MCF 10A (cell line): ENCODE measurements around the gene STXBP1. TPM values are rescaled to one million over a fixed set of nuclear protein-coding genes. Genes with fewer than 3 reads are reported as not detected.
A peak's percentile ranks its signal among the peaks of the same experiment; 100 is the strongest.

Experiments
- BruUV-seq: library from RNA; stranded (reverse); fragments of 400-500 nt; replicated peaks from 2 replicates; lab custom pipeline; 2021; lab: Mats Ljungman, UMichigan
- CTCF ChIA-PET: fragments of 300-600 bp; sonication (Branson Sonifier 250); formaldehyde crosslinking; extraction: SDS; loops from one replicate; lab custom pipeline; 2021; ENCODE audit warnings: antibody characterized with exemption, inconsistent platforms; lab: Yijun Ruan, JAX
- POLR2A ChIA-PET: fragments of 300-600, 350-650 bp; sonication (Branson Sonifier 250); formaldehyde crosslinking; extraction: SDS; loops from one replicate; lab custom pipeline; 2020; ENCODE audit warnings: antibody characterized with exemption, inconsistent platforms; lab: Yijun Ruan, JAX
- DNase-seq: peaks from one replicate; pipeline ENCODE4 v3.0.0-alpha.2; 2018; ENCODE audit not compliant: unreplicated experiment
- H3K27ac Mint-ChIP-seq: one replicate; pipeline ENCODE4 v1.8.0; 2022; ENCODE audit warnings: mild to moderate bottlenecking, low read depth, mixed read lengths; ENCODE audit not compliant: unreplicated experiment
- H3K27me3 Mint-ChIP-seq: one replicate; pipeline ENCODE4 v1.8.0; 2022; ENCODE audit warnings: mixed read lengths; ENCODE audit not compliant: insufficient read depth, unreplicated experiment
- H3K36me3 Mint-ChIP-seq: one replicate; pipeline ENCODE4 v1.8.0; 2022; ENCODE audit warnings: mild to moderate bottlenecking, moderate library complexity, mixed read lengths; ENCODE audit not compliant: insufficient read depth, unreplicated experiment
- H3K4me1 Mint-ChIP-seq: one replicate; pipeline ENCODE4 v1.8.0; 2022; ENCODE audit warnings: mixed read lengths; ENCODE audit not compliant: insufficient read depth, unreplicated experiment
- H3K4me3 Mint-ChIP-seq: one replicate; pipeline ENCODE4 v1.8.0; 2022; ENCODE audit warnings: mild to moderate bottlenecking, moderate library complexity, mixed read lengths; ENCODE audit not compliant: unreplicated experiment
- H3K9me3 Mint-ChIP-seq: one replicate; pipeline ENCODE4 v1.8.0; 2022; ENCODE audit warnings: mixed read lengths; ENCODE audit not compliant: unreplicated experiment
- CTCF ChIP-seq: fragments of 200-600 bp; IDR thresholded peaks from one replicate; pipeline ENCODE4 v1.8.0; 2022; ENCODE audit warnings: antibody characterized with exemption, mild to moderate bottlenecking; ENCODE audit not compliant: unreplicated experiment
- intact Hi-C: fragments of 100-400 bp; cut with micrococcal nuclease; formaldehyde crosslinking; loops from 2 replicates; pipeline ENCODE4 v1.14.1; 2022
- total RNA-seq: library from RNA; stranded (reverse); gene quantifications from 2 replicates; pipeline ENCODE4 v1.2.3, GENCODE V29; 2022

The STXBP1 gene
- total RNA-seq, 1 experiment from 2014 or later: 20.0 TPM

- DNase-seq: no peak
- no TSS peak for BruUV-seq
- intact Hi-C loops: loop anchor here (5.0 kb wide), 1 partner anchor 229 kb away; no protein-coding TSS in a partner anchor
These were observed 118.8 kb downstream of the STXBP1 start for GRCh38 chr9:127730799-127731410.

GRCh38 chr9:127731938-127732337 lies 119.9 kb downstream of the STXBP1 start:
- ChIA-PET POLR2A (no interaction called here), CTCF (interaction anchor here (0.8 kb wide), 1 partner anchor 142 kb away, joined by 4 read pairs; no protein-coding TSS in a partner anchor)
- no peaks in the 10 kb centered on the region for H3K4me1 Mint-ChIP-seq
- BruUV-seq: no TSS peak
- H3K4me3 Mint-ChIP-seq: no peak overlapping the region
- H3K27ac Mint-ChIP-seq: no peak overlapping the region
- H3K9me3 Mint-ChIP-seq: no peaks in the 10 kb centered on the region
- peaks cover 6% of the 10 kb centered on the region for H3K36me3 Mint-ChIP-seq
- TF ChIP-seq CTCF: no peak
- DNase-seq: no peak
- intact Hi-C loops: loop anchor here (5.0 kb wide), 1 partner anchor 230 kb away; no protein-coding TSS in a partner anchor
- H3K27me3 Mint-ChIP-seq: no peaks in the 10 kb centered on the region

More at GRCh38 chr9:127730799-127731410, 118.8 kb downstream of the STXBP1 start:
- TF ChIP-seq CTCF: no peak
- Mint-ChIP-seq H3K36me3 (peaks cover 6% of the 10 kb centered on the region), H3K4me3 (no peak overlapping the region), H3K9me3 (no peaks in the 10 kb centered on the region), H3K27ac (no peak overlapping the region), H3K27me3 (no peaks in the 10 kb centered on the region), H3K4me1 (no peaks in the 10 kb centered on the region)
- POLR2A ChIA-PET: no interaction called here
- CTCF ChIA-PET: interaction anchor here (0.8 to 1.0 kb wide), 2 partner anchors 42 to 141 kb away, joined by 4 read pairs; no protein-coding TSS in a partner anchor

GRCh38 chr9:127732444-127732843 lies 120.4 kb downstream of the STXBP1 start:
- no peaks in the 10 kb centered on the region for H3K9me3 Mint-ChIP-seq
- no peak overlapping the region for H3K4me3 Mint-ChIP-seq
- H3K27me3 Mint-ChIP-seq: no peaks in the 10 kb centered on the region
- ChIA-PET POLR2A (interaction anchor here (0.8 kb wide), 1 partner anchor 142 kb away, joined by 3 read pairs; no protein-coding TSS in a partner anchor), CTCF (interaction anchor here (0.7 to 4.2 kb wide), 2 partner anchors 9 to 142 kb away, joined by 3 to 53 read pairs; no protein-coding TSS in a partner anchor)
- no TSS peak for BruUV-seq
- no peaks in the 10 kb centered on the region for H3K4me1 Mint-ChIP-seq
- TF ChIP-seq CTCF: no peak
- H3K36me3 Mint-ChIP-seq: peaks cover 6% of the 10 kb centered on the region
- DNase-seq: no peak
- no peak overlapping the region for H3K27ac Mint-ChIP-seq
- intact Hi-C loops: loop anchor here (5.0 kb wide), 1 partner anchor 230 kb away; no protein-coding TSS in a partner anchor

- H3K27me3 Mint-ChIP-seq: no peaks in the 10 kb centered on the region
- no peak for DNase-seq
- H3K27ac Mint-ChIP-seq: no peak overlapping the region
- H3K9me3 Mint-ChIP-seq: no peaks in the 10 kb centered on the region
- H3K4me3 Mint-ChIP-seq: no peak overlapping the region
- ChIA-PET CTCF (interaction anchor here (1.6 to 4.2 kb wide), 4 partner anchors 127 to 143 kb away, joined by 7 to 53 read pairs (median 12); no protein-coding TSS in a partner anchor), POLR2A (interaction anchor here (0.8 to 1.3 kb wide), 3 partner anchors 111 to 143 kb away, joined by 3 read pairs; no protein-coding TSS in a partner anchor)
- TSS peak; percentile 37 for BruUV-seq
- no peaks in the 10 kb centered on the region for H3K4me1 Mint-ChIP-seq
- intact Hi-C loops: loop anchor here (1.0 to 5.0 kb wide), 3 partner anchors 26 to 231 kb away; no protein-coding TSS in a partner anchor
- TF ChIP-seq CTCF: no peak
- peaks cover 6% of the 10 kb centered on the region for H3K36me3 Mint-ChIP-seq
These were observed 121.5 kb downstream of the STXBP1 start for GRCh38 chr9:127733614-127734013.
